HepG2 (cell line): Measurements from ENCODE around the gene SMTN. TPM values are rescaled to one million over a fixed set of nuclear protein-coding genes. Genes with fewer than 3 reads are reported as not detected.

Experiments
- AHR ChIP-seq: IDR thresholded peaks from 2 replicates; pipeline ENCODE4 v1.6.1; 2018; ENCODE audit warnings: missing genetic modification reagents, missing compliant biosample characterization
- AKAP8 ChIP-seq: sonication (generic); formaldehyde crosslinking; IDR thresholded peaks from 2 replicates; pipeline ENCODE4 v1.5.1; 2020; ENCODE audit warnings: mild to moderate bottlenecking, missing genetic modification reagents
- CREM ChIP-seq, 2 experiments: sonication (generic) in 1 of 2; formaldehyde crosslinking in 1 of 2; IDR thresholded peaks; 2 replicates each; pipeline versions ENCODE4 v1.4.0 to v1.6.1; 2016 to 2020; ENCODE audit warnings: antibody characterized with exemption in 1 of 2, mild to moderate bottlenecking in 1 of 2, missing genetic modification reagents in 1 of 2
- CSRNP2 ChIP-seq: sonication (generic); formaldehyde crosslinking; conservative IDR thresholded peaks from 2 replicates; pipeline ENCODE4 v1.8.0; 2022; ENCODE audit warnings: low read depth, missing genetic modification reagents
- DRAP1 ChIP-seq: IDR thresholded peaks from 2 replicates; pipeline ENCODE4 v1.6.1; 2016; ENCODE audit warnings: missing genetic modification reagents, missing compliant biosample characterization
- ELK4 ChIP-seq: sonication (generic); formaldehyde crosslinking; IDR thresholded peaks from 2 replicates; pipeline ENCODE4 v1.9.0; 2021; ENCODE audit warnings: missing genetic modification reagents, borderline replicate concordance
- HOXA5 ChIP-seq: sonication (generic); formaldehyde crosslinking; IDR thresholded peaks from 2 replicates; pipeline ENCODE4 v1.4.0; 2020; ENCODE audit warnings: missing genetic modification reagents
- IKZF5 ChIP-seq: IDR thresholded peaks from 2 replicates; pipeline ENCODE4 v1.6.1; 2018; ENCODE audit warnings: missing genetic modification reagents, mild to moderate bottlenecking, missing compliant biosample characterization
- MLXIP ChIP-seq: sonication (generic); formaldehyde crosslinking; IDR thresholded peaks from 2 replicates; pipeline ENCODE4 v1.9.0; 2021; ENCODE audit warnings: missing genetic modification reagents, borderline replicate concordance
- MXD3 ChIP-seq: IDR thresholded peaks from 2 replicates; pipeline ENCODE4 v1.6.1; 2016; ENCODE audit warnings: mild to moderate bottlenecking, missing biosample characterization, missing genetic modification reagents
- PLRG1 ChIP-seq: fragments of 450-650 bp; conservative IDR thresholded peaks from 2 replicates; pipeline ENCODE4 v1.6.1; 2016
- PPARG ChIP-seq: conservative IDR thresholded peaks from 2 replicates; pipeline ENCODE4 v1.6.1; 2016; ENCODE audit warnings: missing biosample characterization, missing genetic modification reagents
- SMAD1 ChIP-seq: sonication (generic); formaldehyde crosslinking; IDR thresholded peaks from 2 replicates; pipeline ENCODE4 v1.4.0; 2020; ENCODE audit warnings: missing genetic modification reagents, low read depth, mild to moderate bottlenecking, borderline replicate concordance
- SMAD3 ChIP-seq: sonication (generic); formaldehyde crosslinking; IDR thresholded peaks from 2 replicates; pipeline ENCODE4 v1.4.0; 2020; ENCODE audit warnings: missing genetic modification reagents
- SP5 ChIP-seq: IDR thresholded peaks from 2 replicates; pipeline ENCODE4 v1.6.1; 2016; ENCODE audit warnings: low read depth, borderline replicate concordance
- TFAP4 ChIP-seq: sonication (generic); IDR thresholded peaks from 2 replicates; pipeline ENCODE4 v1.6.1; 2016; ENCODE audit warnings: low read depth, borderline replicate concordance
- ZNF205 ChIP-seq: IDR thresholded peaks from 2 replicates; pipeline ENCODE4 v1.6.1; 2018; ENCODE audit warnings: missing biosample characterization, missing genetic modification reagents
- ZNF251 ChIP-seq: sonication (generic); formaldehyde crosslinking; IDR thresholded peaks from 2 replicates; pipeline ENCODE4 v1.9.0; 2021; ENCODE audit warnings: mild to moderate bottlenecking, missing genetic modification reagents
- ZNF44 ChIP-seq: sonication (generic); formaldehyde crosslinking; IDR thresholded peaks from 2 replicates; pipeline ENCODE4 v1.5.1; 2020; ENCODE audit warnings: mild to moderate bottlenecking, missing genetic modification reagents
- ZNF550 ChIP-seq: sonication (generic); formaldehyde crosslinking; IDR thresholded peaks from 2 replicates; pipeline ENCODE4 v1.4.0; 2020; ENCODE audit warnings: mild to moderate bottlenecking, missing genetic modification reagents, borderline replicate concordance
- polyA plus RNA-seq, 8 experiments: library from polyadenylated mRNA; depleted of rRNA in 3 of 8; stranded (reverse) in 7 of 8; unstranded in 1 of 8; fragments of >200 nt; fragmentation: Illumina TruSeq in 4 of 8; extraction: Trizol in 4 of 8; gene quantifications; 2 replicates each; pipeline versions ENCODE4 v1.2.1 to v1.2.3, GENCODE V29; 2011 to 2016; ENCODE audit warnings: low read depth in 4 of 8, missing spikeins in 1 of 8, mixed read lengths in 1 of 8; ENCODE audit not compliant: insufficient read depth in 1 of 8
- total RNA-seq, 5 experiments: library from RNA; depleted of rRNA; stranded (reverse); fragments of >200 nt; fragmentation: Illumina TruSeq; extraction: Trizol; gene quantifications; 2 replicates each; pipeline ENCODE4 v1.2.3, GENCODE V29; 2016; ENCODE audit warnings: low read depth in 1 of 5

SMTN gene
- total and polyA plus RNA-seq, 2 of the 13 experiments (the other 11 are each of a cell fraction or from before 2014, with no cell fraction given) = 14.7 to 26.1 TPM

GRCh38 chr22:31055635-31056159 is 25.4 kb upstream of the SMTN start (continued):
- TF ChIP-seq ELK4 (no peak), ZNF251 (no peak), AKAP8 (peak; percentile 69; the same call in 1 of the 2 replicates), CREM (IDR thresholded peaks at IDR 0.05) (peak; percentile 94), CREM (CRISPR knock-in tag; IDR thresholded peaks at IDR 0.05) (no peak), HOXA5 (CRISPR knock-in tag) (peak; percentile 84), PLRG1 (no peak), MLXIP (CRISPR knock-in tag) (peak; percentile 38; the same call in 1 of the 2 replicates), IKZF5 (CRISPR knock-in tag) (peak; percentile 96), AHR (CRISPR knock-in tag) (peak; percentile 77; the same call in 1 of the 2 replicates), ZNF550 (CRISPR knock-in tag) (no peak), SP5 (CRISPR knock-in tag) (peak; percentile 80; the same call in 1 of the 2 replicates), PPARG (peak; percentile 75), ZNF205 (peak; percentile 71), DRAP1 (CRISPR knock-in tag) (peak; percentile 18; the same call in 1 of the 2 replicates), CSRNP2 (CRISPR knock-in tag) (no peak), MXD3 (CRISPR knock-in tag) (peak; percentile 51; the same call in 1 of the 2 replicates), ZNF44 (CRISPR knock-in tag) (no peak), SMAD1 (CRISPR knock-in tag) (no peak), SMAD3 (CRISPR knock-in tag) (peak; percentile 82), TFAP4 (peak; percentile 86; the same call in 1 of the 2 replicates)
